Measurements from ENCODE around the gene ART4. TPM values are rescaled to one million over a fixed set of nuclear protein-coding genes. Genes with fewer than 3 reads are reported as not detected.

Gene ART4
- total and polyA plus RNA-seq, 2 donors (not counting 3 experiments of a cell fraction or from before 2014, with no cell fraction given), result 12.5 to 54.7 TPM

DNA sequence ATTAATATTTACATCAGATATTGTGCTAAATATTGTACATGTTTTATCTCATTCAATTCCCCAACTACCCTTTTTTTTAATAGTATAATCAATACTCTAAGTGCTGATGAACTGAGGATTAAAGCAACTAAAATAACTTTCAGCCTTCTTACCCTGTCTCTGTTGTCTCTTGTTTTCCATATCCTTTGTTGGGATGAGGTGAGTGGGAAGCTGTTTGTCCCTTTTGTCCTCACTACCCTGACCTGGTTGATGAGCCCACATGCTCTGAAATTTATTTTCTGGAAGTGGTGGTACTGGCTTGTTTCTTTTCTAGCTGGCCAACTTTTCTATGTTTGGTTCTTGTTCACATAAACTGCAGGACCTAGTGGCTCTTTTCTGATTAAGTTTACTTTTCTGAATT, 9.6 kb upstream of the ART4 start:
- Histone ChIP-seq H2AFZ (ENCODE audit: low read depth, low read length) (no peak overlapping the region), H3K9ac (replicated peaks; ENCODE audit: extremely low read depth, insufficient read depth, low read length) (no peak overlapping the region), H3K9me3 (replicated peaks; ENCODE audit: control insufficient read depth, insufficient read depth, low read length) (no peaks in the 10 kb centered on the region), H3K4me1 (ENCODE audit: control insufficient read depth, extremely low read depth, insufficient read depth, low read length) (peaks cover 23% of the 10 kb centered on the region), H3K27ac (ENCODE audit: insufficient read depth, low read depth, low read length) (no peak overlapping the region), H3K4me3 (replicated peaks in 1 of 3; ENCODE audit: insufficient read depth in 1 of 3, low read depth in 1 of 3, low read length in 3 of 3) (no peak overlapping the region), H3K36me3 (ENCODE audit: control insufficient read depth in 2 of 2, extremely low read depth in 1 of 2, insufficient read depth in 2 of 2, low read length in 2 of 2) (no peaks in the 10 kb centered on the region), H3K79me2 (ENCODE audit: control insufficient read depth, insufficient read depth, low read length) (no peaks in the 10 kb centered on the region), H4K20me1 (replicated peaks; ENCODE audit: control insufficient read depth, extremely low read depth, insufficient read depth, low read length) (no peaks in the 10 kb centered on the region), H3K27me3 (ENCODE audit: control insufficient read depth in 2 of 2, insufficient read depth in 2 of 2, low read length in 2 of 2) (no peaks in the 10 kb centered on the region), H3K9me1 (replicated peaks; ENCODE audit: control insufficient read depth, extremely low read depth, insufficient read depth, low read length) (no peaks in the 10 kb centered on the region), H3K4me2 (ENCODE audit: insufficient read depth, low read length) (no peak overlapping the region)
- intact Hi-C loops (cut with micrococcal nuclease) (no loop called here), dilution Hi-C loops (cut with MboI; ENCODE audit: extremely low pct_ligation_motif_present, low sequenced_read_pairs) (no loop called here)
- ChIA-PET POLR2A (no interaction called here), CTCF (interaction anchor here (1.2 to 1.6 kb wide), 2 partner anchors 42 to 142 kb away, joined by 3 to 7 read pairs; no protein-coding TSS in a partner anchor)
- BruUV-seq (replicated peaks), result no TSS peak
- no peak for FAIRE-seq
- DNase-seq (ENCODE audit: low read depth, low spot score), result no peak
- no peak for TF ChIP-seq JUN (IDR thresholded peaks at IDR 0.05; ENCODE audit: borderline replicate concordance, insufficient read depth, insufficient read length, low read depth)
- TF ChIP-seq, protein P1, sequence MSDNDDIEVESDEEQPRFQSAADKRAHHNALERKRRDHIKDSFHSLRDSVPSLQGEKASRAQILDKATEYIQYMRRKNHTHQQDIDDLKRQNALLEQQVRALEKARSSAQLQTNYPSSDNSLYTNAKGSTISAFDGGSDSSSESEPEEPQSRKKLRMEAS (IDR thresholded peaks at IDR 0.05; ENCODE audit: insufficient read depth, insufficient read length), result no peak
- no peak for TF ChIP-seq GATA2 (IDR thresholded peaks at IDR 0.05; ENCODE audit: insufficient read depth, insufficient read length, low read depth, low read length)
- no peak for TF ChIP-seq POLR2AphosphoS5 (IDR thresholded peaks at IDR 0.05; ENCODE audit: insufficient read depth, low read depth, low read length)
- no peak for TF ChIP-seq MYC (IDR thresholded peaks at IDR 0.05; ENCODE audit: low read depth, low read length)
- no peak for TF ChIP-seq EZH2 (IDR thresholded peaks at IDR 0.05; ENCODE audit: borderline replicate concordance, low read depth, low read length, severe bottlenecking)
- TF ChIP-seq, protein P2, sequence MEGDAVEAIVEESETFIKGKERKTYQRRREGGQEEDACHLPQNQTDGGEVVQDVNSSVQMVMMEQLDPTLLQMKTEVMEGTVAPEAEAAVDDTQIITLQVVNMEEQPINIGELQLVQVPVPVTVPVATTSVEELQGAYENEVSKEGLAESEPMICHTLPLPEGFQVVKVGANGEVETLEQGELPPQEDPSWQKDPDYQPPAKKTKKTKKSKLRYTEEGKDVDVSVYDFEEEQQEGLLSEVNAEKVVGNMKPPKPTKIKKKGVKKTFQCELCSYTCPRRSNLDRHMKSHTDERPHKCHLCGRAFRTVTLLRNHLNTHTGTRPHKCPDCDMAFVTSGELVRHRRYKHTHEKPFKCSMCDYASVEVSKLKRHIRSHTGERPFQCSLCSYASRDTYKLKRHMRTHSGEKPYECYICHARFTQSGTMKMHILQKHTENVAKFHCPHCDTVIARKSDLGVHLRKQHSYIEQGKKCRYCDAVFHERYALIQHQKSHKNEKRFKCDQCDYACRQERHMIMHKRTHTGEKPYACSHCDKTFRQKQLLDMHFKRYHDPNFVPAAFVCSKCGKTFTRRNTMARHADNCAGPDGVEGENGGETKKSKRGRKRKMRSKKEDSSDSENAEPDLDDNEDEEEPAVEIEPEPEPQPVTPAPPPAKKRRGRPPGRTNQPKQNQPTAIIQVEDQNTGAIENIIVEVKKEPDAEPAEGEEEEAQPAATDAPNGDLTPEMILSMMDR (IDR thresholded peaks at IDR 0.05; ENCODE audit: extremely low read depth in 1 of 2, insufficient read depth in 1 of 2, low read depth in 1 of 2, low read length in 2 of 2), result no peak
- TF ChIP-seq POLR2A (IDR thresholded peaks at IDR 0.05; ENCODE audit: low read depth, low read length), result no peak
- no peak for TF ChIP-seq FOS (IDR thresholded peaks at IDR 0.05; ENCODE audit: borderline replicate concordance, insufficient read depth, low read length)
